ENCODE data around the gene FRMD1.

FRMD1 gene

GRCh38 chr6:168078943-168079405 lies at the start of gene FRMD1:
TSS of gene FRMD1 (minus strand) at chr6:168079212. CDS start at chr6:168079094, 118 bp downstream.
- no peak for DNase-seq

DNA sequence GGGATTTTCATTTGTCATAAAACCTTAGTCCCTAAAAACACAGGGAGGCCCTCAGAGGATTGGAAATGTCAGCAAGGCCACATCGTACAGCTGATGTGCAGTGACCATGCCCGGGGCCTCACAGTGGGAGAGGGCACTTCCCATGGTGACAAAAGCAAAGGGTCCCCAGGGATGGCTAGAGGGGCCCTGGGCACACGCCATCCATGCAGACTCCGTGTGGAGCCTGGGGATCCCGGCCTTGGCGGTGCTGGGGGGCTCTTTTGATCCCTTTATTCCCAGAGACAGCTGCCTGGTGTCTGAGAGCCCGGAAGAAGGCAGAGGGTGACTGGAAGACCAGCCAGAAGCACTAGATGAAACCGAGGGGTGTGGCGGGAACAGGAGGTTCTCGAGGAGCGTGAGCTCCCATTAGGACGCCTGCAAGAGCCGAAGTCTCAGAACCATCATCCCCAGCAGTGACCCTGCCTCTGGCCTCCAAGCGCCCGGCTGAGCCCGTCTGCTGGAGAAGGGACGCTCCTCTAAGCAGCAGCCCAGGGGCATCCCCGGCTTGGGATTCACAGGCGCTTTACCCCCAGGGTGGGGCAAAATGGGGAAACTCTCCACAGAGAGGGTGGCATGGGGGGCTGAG lies 49.1 kb upstream of the FRMD1 start:
- no peak for DNase-seq

- DNase-seq, result no peak
These were observed 48.4 kb upstream of the FRMD1 start for GRCh38 chr6:168127384-168127868.

- no peak for DNase-seq
These were observed 47.8 kb upstream of the FRMD1 start for GRCh38 chr6:168126566-168127383.

GRCh38 chr6:168125429-168126001 lies 46.5 kb upstream of the FRMD1 start:
- DNase-seq, result no peak

DNA sequence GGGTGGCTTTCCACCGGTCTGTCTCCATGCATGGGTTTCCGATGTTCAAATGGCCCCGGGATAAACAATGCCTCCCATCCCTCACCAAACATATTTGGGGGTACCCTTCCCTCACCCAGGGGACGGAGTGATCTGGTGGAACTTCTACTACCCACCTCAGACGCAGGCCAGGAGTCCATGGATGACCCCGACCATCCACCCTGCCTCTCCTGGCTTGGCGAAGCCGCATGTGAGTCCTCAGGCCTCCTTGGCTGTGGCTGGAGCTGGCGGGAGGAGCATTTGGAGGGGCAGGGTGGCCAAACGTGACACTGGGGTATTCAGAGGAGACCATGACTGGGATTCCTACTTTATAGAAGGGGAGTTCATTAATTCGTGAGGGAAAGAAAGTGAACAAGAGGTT lies 45.9 kb upstream of the FRMD1 start:
- DNase-seq, result no peak

- no peak for DNase-seq
These were observed 45.1 kb upstream of the FRMD1 start for GRCh38 chr6:168124158-168124557.

- DNase-seq, result no peak
These were observed 44.3 kb upstream of the FRMD1 start for GRCh38 chr6:168123165-168123911.

DNA sequence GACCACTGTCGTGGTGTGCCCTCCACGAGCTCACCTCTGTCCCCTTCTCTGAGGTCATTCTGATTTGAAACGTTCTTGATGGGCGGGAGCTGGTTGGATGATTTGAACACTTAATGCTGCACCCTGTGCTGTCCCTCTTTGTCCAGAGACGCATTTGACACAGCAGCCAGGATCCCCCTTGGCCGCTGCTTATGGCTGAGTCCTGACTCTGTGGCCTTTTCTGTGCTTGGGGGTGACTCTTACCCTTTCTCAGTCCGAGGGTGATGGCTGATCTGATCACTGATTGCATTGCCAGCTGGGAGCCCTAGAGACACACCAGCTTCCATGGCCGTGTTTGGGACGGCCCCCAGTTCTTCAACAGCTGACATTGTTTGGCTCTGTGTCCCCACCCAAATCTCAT lies 43.5 kb upstream of the FRMD1 start:
- no peak for DNase-seq

- no peak for DNase-seq
These were observed 43.0 kb upstream of the FRMD1 start for GRCh38 chr6:168122011-168122410.

DNA sequence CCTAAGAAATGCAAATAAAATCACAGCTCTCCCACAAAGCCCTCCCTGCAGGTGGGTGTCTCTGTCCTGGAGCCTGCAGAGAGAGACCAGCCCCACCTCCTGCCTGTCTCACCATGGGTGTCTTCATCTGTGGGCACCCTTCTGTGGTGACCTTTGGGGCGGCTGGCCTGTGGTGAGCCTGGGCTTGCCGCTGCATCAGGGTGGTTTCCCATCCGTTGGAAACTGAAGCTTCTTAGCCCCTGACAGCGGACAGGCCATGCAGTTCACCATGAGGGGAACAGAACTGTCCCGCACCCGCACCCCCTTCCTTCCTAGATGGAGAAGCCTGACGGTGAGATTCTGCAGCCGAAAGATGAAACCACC lies 42.3 kb upstream of the FRMD1 start:
- DNase-seq, result no peak

- no peak for DNase-seq
These were observed 41.6 kb upstream of the FRMD1 start for GRCh38 chr6:168120390-168121302.

GRCh38 chr6:168119539-168119938 lies 40.5 kb upstream of the FRMD1 start:
- DNase-seq, result no peak

DNA sequence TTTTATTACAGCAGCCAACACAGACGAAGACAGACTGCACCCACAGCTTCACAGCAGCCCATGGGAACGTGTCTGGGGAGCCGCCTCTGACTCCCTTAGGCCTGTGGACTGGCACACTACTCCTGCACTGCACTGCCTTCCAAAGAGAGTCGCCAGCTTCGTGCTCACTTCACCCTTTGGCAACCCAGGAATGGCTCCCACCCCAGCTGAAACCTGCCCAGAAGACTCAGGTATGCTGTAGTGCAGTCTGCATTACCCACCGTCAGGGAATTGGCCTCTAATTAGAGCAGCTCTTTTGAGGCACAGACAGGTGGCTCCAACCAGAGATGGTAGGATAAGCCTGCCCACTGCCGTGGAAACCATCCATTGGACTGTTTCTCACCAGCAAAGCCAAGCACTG lies 39.9 kb upstream of the FRMD1 start:
- DNase-seq, result no peak

GRCh38 chr6:168117942-168118341 lies 38.9 kb upstream of the FRMD1 start:
- DNase-seq, result no peak

DNA sequence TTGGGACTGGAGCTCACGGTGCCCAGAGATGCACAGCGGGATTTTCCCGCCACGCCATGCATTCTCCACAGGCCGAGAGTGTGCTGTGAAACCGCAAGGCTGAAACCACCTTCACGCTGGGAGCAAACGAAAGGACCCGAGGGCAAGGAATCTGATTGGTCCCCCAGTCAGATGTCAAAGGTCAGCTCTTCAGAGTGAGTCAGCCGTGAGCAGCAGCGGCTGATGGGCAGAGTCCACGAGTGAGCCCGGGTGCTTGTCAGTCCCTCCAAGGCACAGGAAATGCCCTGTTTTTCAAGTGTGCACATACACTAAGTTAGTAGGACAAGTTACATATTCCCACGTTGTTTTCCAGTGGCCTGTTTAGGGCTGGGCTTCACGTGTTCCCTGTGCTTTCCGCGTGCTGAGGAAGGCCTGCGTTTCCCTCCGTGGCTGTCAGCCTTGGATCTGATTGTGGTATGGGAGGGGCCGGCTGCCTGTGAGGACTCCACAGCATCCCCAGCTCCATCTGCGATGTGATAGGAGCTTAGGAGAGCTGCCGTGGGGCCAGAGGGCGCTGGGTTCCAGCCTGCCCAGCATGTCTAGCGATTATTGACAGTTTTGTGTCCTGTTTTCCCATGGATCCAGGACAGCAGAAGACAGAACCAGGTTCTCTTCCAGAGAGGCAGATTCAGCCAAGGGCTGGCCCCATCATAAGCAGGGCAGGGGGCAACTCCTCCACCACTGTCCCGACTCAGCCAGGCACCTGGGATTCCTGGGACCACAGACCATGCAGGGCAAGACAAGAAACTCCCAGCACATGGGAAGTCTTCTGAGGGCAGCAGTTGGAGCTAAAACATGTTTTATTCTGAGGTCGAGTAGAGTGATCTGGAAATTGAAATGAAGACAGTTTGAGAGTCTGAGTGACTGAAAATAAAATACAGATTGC lies 38.2 kb upstream of the FRMD1 start:
- DNase-seq, result no peak

DNA sequence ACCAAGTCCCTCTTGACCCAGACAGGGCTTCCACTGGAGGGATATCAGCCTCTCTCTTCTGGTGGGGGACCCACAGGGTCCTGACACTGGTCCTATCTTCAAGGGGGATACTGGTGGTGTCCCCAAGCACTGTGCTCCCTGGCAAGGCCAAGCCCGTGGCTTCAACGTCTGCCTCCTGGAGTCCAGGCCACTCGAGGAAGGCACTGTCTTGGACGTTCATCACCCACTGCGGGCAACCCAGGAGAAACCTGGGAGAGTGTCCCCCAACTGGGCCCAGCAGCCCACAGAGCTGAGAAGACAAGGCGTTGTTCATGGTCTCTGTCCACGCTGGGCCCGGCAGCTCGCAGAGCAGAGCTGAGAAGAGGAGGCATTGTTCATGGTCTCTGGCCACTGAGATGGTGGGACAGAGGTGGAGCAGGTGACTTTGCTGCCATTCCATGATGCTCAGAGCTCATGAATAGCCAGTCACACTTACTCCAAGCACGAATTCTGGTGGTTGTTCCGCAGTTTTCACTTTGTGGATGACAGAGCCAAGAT lies 37.5 kb upstream of the FRMD1 start:
- DNase-seq, result no peak

DNA sequence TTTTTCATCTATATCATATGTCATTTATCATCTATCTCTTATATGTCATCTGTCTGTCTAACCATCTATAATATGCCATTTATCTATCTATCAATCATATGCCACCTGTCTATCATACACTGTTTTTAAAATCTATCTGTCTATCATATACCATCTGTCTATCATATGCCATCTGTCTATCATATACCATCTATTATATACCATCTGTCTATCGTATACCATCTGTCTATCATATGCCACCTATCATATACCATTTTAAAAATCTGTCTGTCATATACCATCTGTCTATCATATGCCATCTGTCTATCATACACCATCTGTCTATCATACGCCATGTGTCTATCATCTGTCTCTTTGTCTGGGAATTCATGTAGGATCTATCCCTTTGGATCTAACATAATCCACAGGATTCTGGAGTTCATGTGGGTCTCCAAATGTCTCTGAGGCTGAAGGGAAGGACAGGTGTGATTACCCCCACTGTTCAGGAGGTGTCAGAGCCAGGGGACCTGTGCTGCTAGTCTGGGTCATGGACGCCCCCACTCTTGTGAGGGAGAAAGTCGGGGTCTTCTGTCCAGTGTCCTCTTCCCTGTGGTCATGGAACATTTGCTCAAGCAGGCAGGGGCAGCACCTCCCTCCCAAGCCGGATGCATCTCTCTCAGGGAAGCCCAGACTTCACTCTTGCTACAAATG lies 36.9 kb upstream of the FRMD1 start:
- DNase-seq, result no peak

DNA sequence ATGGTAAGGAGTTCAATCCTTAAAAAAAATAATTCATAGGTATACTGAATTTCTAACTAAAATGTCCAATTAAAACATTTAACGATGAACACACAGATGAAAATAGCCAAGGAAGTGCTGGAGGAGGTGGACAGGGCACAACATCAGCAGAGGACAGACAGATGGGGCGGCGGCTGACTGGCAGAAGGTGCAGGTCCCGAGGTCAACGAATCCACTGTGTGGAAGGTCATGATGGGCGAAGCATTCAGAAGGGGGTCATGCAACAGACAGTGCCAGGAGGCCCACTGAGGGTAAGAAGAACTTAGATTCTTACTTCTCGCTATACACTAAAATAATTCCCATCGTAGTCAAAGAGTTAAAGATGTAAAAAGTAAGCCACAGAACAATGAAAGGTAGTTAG lies 34.2 kb upstream of the FRMD1 start:
- no peak for DNase-seq

DNA sequence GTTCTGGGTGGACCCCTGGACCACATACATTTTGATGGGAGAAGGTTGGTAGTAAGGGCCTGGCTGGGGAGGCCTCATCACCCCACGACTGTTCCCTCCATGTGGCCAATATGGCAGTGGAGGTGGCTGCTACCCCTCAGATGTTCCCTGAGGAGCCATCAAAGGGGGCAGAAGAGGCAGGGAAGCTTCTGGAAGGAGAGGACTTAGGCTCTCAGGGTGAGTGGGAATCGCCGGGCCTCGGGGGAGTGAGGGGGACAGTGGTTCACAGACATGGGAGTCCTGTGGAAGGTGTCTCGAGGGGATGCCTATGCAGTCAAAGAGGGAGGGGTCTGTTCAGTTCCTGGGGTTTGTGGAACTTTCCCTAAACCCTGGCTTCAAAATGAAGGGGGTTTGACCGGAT lies 32.9 kb upstream of the FRMD1 start:
- no peak for DNase-seq
